ENCODE measurements around the gene FRMD4A. TPM values are rescaled to one million over a fixed set of nuclear protein-coding genes. Genes with fewer than 3 reads are reported as not detected.
A peak's percentile ranks its signal among the peaks of the same experiment; 100 is the strongest.

The FRMD4A gene
- polyA plus RNA-seq, 1 of the 3 experiments (the other 2 are of a cell fraction): 37.7 TPM

DNA sequence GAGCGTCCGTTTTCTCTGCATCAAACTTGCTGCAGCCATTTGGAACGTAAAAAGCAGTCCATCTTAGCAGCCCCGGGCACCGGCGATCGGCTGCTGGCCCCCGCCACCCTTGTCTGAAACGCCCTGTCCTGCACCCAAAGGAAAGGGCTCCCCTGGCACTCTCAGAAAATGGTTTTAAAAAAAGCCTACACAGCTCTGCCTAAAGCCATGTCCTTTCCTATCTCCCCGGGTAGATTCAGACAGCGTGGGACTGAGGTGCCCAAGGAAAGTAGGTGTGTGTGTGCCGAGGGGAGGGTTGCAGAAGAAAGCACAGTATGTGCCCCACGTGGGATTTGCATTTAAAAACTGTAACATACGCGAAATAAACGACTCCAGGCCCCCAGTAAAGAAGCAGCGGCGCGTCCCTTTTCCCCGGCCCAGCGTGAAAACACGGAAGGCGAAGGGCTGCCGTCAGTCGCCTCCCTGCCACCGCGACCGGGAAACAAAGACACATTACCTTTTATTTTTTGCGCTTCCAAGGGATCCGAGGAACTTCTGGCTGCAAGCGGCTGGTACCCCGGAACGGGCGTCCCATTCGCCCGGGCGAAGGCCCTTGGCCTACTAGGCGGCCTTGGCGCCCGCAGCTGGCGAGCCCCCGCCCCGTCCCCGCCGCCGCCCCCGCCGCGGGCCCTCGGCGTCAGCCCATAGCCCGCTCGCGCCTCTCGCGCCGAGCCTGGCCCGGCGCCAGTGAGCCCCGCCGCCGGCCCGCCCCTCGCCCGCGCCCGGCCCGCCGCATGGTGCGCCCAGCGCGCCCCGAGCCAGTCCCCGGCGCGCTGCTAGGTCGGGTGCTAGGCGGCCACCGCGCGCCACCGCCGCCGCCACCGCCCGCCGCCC, 439.4 kb downstream of the FRMD4A start:
- Histone ChIP-seq H3K9me2 (no peaks in the 10 kb centered on the region), H3F3A (replicated peaks; ENCODE audit: insufficient read depth) (peaks cover 24% of the 10 kb centered on the region), H2AFZ (ENCODE audit: low read depth) (peak overlapping the region; percentile 50; the same call in 1 of the 2 replicates), H3K27ac (ENCODE audit: low read depth in 2 of 2, low read length in 1 of 2) (peak overlapping the region; percentile 79 to 85), H3K27me3 (ENCODE audit: insufficient read depth) (no peaks in the 10 kb centered on the region), H3K36me3 (replicated peaks in 1 of 2; ENCODE audit: control insufficient read depth in 1 of 2, insufficient read depth in 2 of 2, low read length in 1 of 2) (peaks cover 0 to 2% of the 10 kb centered on the region in 2 experiments), H3K4me2 (peak overlapping the region; percentile 90), H3K9ac (peak overlapping the region; percentile 89), H3K4me1 (ENCODE audit: control insufficient read depth in 1 of 2, insufficient read depth in 2 of 2, low read depth in 1 of 2, low read length in 1 of 2) (peaks cover 26% of the 10 kb centered on the region in 2 experiments; a peak in 3 of 4 replicates), H4K20me1 (ENCODE audit: insufficient read depth) (no peaks in the 10 kb centered on the region), H3K4me3 (ENCODE audit: low read depth in 2 of 2, low read length in 1 of 2) (peak overlapping the region; percentile 56 to 81), H3K9me3 (no peaks in the 10 kb centered on the region), H3K79me2 (ENCODE audit: insufficient read depth) (peaks cover 69% of the 10 kb centered on the region)
- ChIA-PET POLR2A (interaction anchor here (1.1 to 1.2 kb wide), 2 partner anchors 9 to 123 kb away, joined by 3 to 5 read pairs; no protein-coding TSS in a partner anchor), CTCF (interaction anchor here (0.7 to 1.5 kb wide), 3 partner anchors 13 to 201 kb away, joined by 3 to 4 read pairs (median 3); no protein-coding TSS in a partner anchor)
- TF ChIP-seq MXI1 (IDR thresholded peaks at IDR 0.05; ENCODE audit: low read depth, low read length): peak; percentile 78; the same call in 1 of the 2 replicates
- no peak for TF ChIP-seq JUND (IDR thresholded peaks at IDR 0.05)
- DNase-seq: peak; percentile 93
- 8% methylated on average over 33 of the region's 87 CpGs for WGBS (ENCODE audit: low lambda C conversion rate)

DNA sequence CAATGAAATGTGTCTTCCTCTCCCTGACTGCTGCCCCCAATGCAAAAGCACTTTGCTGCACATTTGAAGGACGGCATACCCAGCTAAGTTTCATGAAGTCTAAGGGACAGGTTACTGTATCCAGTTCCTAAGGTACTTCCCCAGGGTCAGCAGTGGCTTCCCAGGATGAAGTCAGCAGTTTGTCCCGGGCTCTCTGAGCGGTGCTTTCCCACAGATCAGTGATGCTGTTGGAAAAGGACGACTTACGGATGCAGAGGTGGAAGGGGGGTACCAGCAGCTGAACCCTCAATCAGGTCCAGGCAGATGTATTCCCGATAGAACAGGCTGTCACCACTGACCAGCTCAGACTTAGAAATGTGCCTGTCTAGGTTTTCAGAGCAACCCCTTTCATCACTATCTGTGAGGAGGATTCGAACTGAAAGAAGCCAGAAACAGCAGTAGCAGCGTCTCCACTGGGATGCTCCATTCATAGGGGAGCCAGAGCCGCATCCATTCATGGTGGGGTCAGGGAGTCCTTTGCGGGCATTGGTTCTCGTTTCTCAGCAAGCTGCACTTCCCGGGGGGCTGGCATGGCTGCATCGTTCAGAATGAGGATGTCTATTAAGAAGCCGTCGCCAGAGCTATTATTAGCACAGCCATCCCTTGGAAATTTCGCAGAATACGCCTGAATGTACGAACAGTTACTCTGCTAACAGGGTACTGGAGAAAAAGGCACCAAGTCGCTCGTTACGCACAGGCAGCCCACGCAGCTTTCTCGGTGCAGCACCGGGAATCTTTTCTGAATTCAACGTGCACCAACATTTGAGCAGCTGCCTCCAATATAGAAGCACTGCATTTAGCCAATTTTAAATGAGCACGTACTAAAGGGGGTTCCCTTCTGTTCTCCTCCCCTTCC, 440.2 kb downstream of the FRMD4A start:
- Histone ChIP-seq H3K9me2 (no peaks in the 10 kb centered on the region), H3K4me2 (peak overlapping the region; percentile 90), H3K9ac (peak overlapping the region; percentile 89), H3K27me3 (ENCODE audit: insufficient read depth) (no peaks in the 10 kb centered on the region), H3K4me1 (ENCODE audit: control insufficient read depth in 1 of 2, insufficient read depth in 2 of 2, low read depth in 1 of 2, low read length in 1 of 2) (peaks cover 26% of the 10 kb centered on the region in 2 experiments; a peak in 3 of 4 replicates), H3K4me3 (ENCODE audit: low read depth in 2 of 2, low read length in 1 of 2) (peak overlapping the region; percentile 56 to 81), H2AFZ (ENCODE audit: low read depth) (peak overlapping the region; percentile 50; the same call in 1 of the 2 replicates), H4K20me1 (ENCODE audit: insufficient read depth) (no peaks in the 10 kb centered on the region), H3F3A (replicated peaks; ENCODE audit: insufficient read depth) (peaks cover 24% of the 10 kb centered on the region), H3K9me3 (no peaks in the 10 kb centered on the region), H3K27ac (ENCODE audit: low read depth in 2 of 2, low read length in 1 of 2) (peak overlapping the region; percentile 79 to 85), H3K36me3 (replicated peaks in 1 of 2; ENCODE audit: control insufficient read depth in 1 of 2, insufficient read depth in 2 of 2, low read length in 1 of 2) (peaks cover 0 to 2% of the 10 kb centered on the region in 2 experiments), H3K79me2 (ENCODE audit: insufficient read depth) (peaks cover 78% of the 10 kb centered on the region)
- peak; percentile 69 for DNase-seq
- TF ChIP-seq NRF1 (IDR thresholded peaks at IDR 0.05; ENCODE audit: low read depth, low read length) (no peak), YY1 (IDR thresholded peaks at IDR 0.05; ENCODE audit: low read depth) (no peak; the same call in 1 of the 2 replicates), RXRA (IDR thresholded peaks at IDR 0.05; ENCODE audit: borderline replicate concordance, low read depth) (no peak), MEF2A (IDR thresholded peaks at IDR 0.05; ENCODE audit: borderline replicate concordance, low read depth) (no peak), RAD21 (IDR thresholded peaks at IDR 0.05; ENCODE audit: low read length) (no peak; the same call in 1 of the 2 replicates), CHD2 (IDR thresholded peaks at IDR 0.05; ENCODE audit: low read length, partially characterized antibody) (no peak), GATA2 (CRISPR knock-in tag; IDR thresholded peaks at IDR 0.05) (no peak), FOXJ3 (CRISPR knock-in tag; IDR thresholded peaks at IDR 0.05) (no peak), RFX5 (IDR thresholded peaks at IDR 0.05; ENCODE audit: low read length) (no peak)
- TF ChIP-seq, protein P1, sequence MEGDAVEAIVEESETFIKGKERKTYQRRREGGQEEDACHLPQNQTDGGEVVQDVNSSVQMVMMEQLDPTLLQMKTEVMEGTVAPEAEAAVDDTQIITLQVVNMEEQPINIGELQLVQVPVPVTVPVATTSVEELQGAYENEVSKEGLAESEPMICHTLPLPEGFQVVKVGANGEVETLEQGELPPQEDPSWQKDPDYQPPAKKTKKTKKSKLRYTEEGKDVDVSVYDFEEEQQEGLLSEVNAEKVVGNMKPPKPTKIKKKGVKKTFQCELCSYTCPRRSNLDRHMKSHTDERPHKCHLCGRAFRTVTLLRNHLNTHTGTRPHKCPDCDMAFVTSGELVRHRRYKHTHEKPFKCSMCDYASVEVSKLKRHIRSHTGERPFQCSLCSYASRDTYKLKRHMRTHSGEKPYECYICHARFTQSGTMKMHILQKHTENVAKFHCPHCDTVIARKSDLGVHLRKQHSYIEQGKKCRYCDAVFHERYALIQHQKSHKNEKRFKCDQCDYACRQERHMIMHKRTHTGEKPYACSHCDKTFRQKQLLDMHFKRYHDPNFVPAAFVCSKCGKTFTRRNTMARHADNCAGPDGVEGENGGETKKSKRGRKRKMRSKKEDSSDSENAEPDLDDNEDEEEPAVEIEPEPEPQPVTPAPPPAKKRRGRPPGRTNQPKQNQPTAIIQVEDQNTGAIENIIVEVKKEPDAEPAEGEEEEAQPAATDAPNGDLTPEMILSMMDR (IDR thresholded peaks at IDR 0.05): no peak
- TF ChIP-seq, protein P2, sequence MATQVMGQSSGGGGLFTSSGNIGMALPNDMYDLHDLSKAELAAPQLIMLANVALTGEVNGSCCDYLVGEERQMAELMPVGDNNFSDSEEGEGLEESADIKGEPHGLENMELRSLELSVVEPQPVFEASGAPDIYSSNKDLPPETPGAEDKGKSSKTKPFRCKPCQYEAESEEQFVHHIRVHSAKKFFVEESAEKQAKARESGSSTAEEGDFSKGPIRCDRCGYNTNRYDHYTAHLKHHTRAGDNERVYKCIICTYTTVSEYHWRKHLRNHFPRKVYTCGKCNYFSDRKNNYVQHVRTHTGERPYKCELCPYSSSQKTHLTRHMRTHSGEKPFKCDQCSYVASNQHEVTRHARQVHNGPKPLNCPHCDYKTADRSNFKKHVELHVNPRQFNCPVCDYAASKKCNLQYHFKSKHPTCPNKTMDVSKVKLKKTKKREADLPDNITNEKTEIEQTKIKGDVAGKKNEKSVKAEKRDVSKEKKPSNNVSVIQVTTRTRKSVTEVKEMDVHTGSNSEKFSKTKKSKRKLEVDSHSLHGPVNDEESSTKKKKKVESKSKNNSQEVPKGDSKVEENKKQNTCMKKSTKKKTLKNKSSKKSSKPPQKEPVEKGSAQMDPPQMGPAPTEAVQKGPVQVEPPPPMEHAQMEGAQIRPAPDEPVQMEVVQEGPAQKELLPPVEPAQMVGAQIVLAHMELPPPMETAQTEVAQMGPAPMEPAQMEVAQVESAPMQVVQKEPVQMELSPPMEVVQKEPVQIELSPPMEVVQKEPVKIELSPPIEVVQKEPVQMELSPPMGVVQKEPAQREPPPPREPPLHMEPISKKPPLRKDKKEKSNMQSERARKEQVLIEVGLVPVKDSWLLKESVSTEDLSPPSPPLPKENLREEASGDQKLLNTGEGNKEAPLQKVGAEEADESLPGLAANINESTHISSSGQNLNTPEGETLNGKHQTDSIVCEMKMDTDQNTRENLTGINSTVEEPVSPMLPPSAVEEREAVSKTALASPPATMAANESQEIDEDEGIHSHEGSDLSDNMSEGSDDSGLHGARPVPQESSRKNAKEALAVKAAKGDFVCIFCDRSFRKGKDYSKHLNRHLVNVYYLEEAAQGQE (IDR thresholded peaks at IDR 0.05; ENCODE audit: low read depth, low read length): no peak
- TF ChIP-seq, protein P3, sequence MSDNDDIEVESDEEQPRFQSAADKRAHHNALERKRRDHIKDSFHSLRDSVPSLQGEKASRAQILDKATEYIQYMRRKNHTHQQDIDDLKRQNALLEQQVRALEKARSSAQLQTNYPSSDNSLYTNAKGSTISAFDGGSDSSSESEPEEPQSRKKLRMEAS (IDR thresholded peaks at IDR 0.05; ENCODE audit: low read depth): no peak; the same call in 1 of the 2 replicates
- TF ChIP-seq, protein P4, sequence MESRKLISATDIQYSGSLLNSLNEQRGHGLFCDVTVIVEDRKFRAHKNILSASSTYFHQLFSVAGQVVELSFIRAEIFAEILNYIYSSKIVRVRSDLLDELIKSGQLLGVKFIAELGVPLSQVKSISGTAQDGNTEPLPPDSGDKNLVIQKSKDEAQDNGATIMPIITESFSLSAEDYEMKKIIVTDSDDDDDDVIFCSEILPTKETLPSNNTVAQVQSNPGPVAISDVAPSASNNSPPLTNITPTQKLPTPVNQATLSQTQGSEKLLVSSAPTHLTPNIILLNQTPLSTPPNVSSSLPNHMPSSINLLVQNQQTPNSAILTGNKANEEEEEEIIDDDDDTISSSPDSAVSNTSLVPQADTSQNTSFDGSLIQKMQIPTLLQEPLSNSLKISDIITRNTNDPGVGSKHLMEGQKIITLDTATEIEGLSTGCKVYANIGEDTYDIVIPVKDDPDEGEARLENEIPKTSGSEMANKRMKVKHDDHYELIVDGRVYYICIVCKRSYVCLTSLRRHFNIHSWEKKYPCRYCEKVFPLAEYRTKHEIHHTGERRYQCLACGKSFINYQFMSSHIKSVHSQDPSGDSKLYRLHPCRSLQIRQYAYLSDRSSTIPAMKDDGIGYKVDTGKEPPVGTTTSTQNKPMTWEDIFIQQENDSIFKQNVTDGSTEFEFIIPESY (IDR thresholded peaks at IDR 0.05; ENCODE audit: borderline replicate concordance, low read depth): no peak
- ChIA-PET CTCF (interaction anchor here (0.9 to 1.5 kb wide), 2 partner anchors 102 to 203 kb away, joined by 4 read pairs; no protein-coding TSS in a partner anchor), POLR2A (interaction anchor here (1.1 kb wide), 1 partner anchor 124 kb away, joined by 5 read pairs; no protein-coding TSS in a partner anchor)
- WGBS (ENCODE audit: low lambda C conversion rate): 14% methylated on average over 17 of the region's 26 CpGs
